Mesenchymal stem cell (in vitro differentiated cells and primary cell): Measurements from ENCODE around the gene ISOC1. TPM values are rescaled to one million over a fixed set of nuclear protein-coding genes. Genes with fewer than 3 reads are reported as not detected.

Experiments
- DNase-seq: peaks from one replicate; pipeline ENCODE4 v3.0.0-alpha.2; 2013
- H2AFZ ChIP-seq: one replicate; pipeline ENCODE4 v1.6.1; 2013; ENCODE audit warnings: low read depth, mild to moderate bottlenecking, control low read depth, inconsistent platforms, low read length, moderate library complexity
- H2AK5ac ChIP-seq: 2 replicates; pipeline ENCODE4 v1.6.1; 2013; ENCODE audit warnings: low read length, moderate library complexity, mild to moderate bottlenecking, inconsistent platforms; ENCODE audit not compliant: severe bottlenecking
- H2BK120ac ChIP-seq: one replicate; pipeline ENCODE4 v1.6.1; 2013; ENCODE audit warnings: low read depth, mild to moderate bottlenecking, inconsistent platforms, low read length, moderate library complexity
- H2BK12ac ChIP-seq, 2 experiments: one replicate each; pipeline ENCODE4 v1.6.1; 2013; ENCODE audit warnings: inconsistent platforms in 2 of 2, low read length in 2 of 2, mild to moderate bottlenecking in 2 of 2, moderate library complexity in 2 of 2, control low read depth in 1 of 2
- H2BK15ac ChIP-seq: one replicate; pipeline ENCODE4 v1.6.1; 2013; ENCODE audit warnings: mild to moderate bottlenecking, low read depth, inconsistent platforms; ENCODE audit not compliant: poor library complexity, severe bottlenecking
- H2BK5ac ChIP-seq: 2 replicates; pipeline ENCODE4 v1.6.1; 2013; ENCODE audit warnings: low read depth, mild to moderate bottlenecking, low read length, control low read depth, inconsistent platforms; ENCODE audit not compliant: poor library complexity, severe bottlenecking
- H3K14ac ChIP-seq, 2 experiments: one replicate each; pipeline ENCODE4 v1.6.1; 2013; ENCODE audit warnings: inconsistent platforms in 2 of 2, low read length in 2 of 2, control low read depth in 1 of 2, mild to moderate bottlenecking in 1 of 2, moderate library complexity in 1 of 2
- H3K18ac ChIP-seq, 2 experiments: one replicate each; pipeline ENCODE4 v1.6.1; 2013; ENCODE audit warnings: inconsistent platforms in 2 of 2, low read length in 2 of 2, control low read depth in 1 of 2, low read depth in 1 of 2, mild to moderate bottlenecking in 1 of 2
- H3K23ac ChIP-seq, 2 experiments: one replicate each; pipeline ENCODE4 v1.6.1; 2013; ENCODE audit warnings: inconsistent platforms in 2 of 2, low read length in 2 of 2, mild to moderate bottlenecking in 2 of 2, moderate library complexity in 2 of 2, control low read depth in 1 of 2
- H3K27ac ChIP-seq: 2 replicates; pipeline ENCODE4 v1.5.1; 2013; ENCODE audit warnings: mild to moderate bottlenecking, moderate library complexity, low read length, control low read depth, inconsistent platforms; ENCODE audit not compliant: poor library complexity, severe bottlenecking
- H3K27me3 ChIP-seq, 2 experiments: 2 replicates each; pipeline versions ENCODE4 v1.6.1 to v1.7.0; 2013; ENCODE audit warnings: low read length in 2 of 2, mild to moderate bottlenecking in 2 of 2, moderate library complexity in 2 of 2, control low read depth in 1 of 2, inconsistent platforms in 1 of 2; ENCODE audit not compliant: control insufficient read depth in 1 of 2, insufficient read depth in 1 of 2
- H3K36me3 ChIP-seq, 2 experiments: 2 replicates each; pipeline versions ENCODE4 v1.6.1 to v1.7.0; 2013; ENCODE audit warnings: low read length in 2 of 2, control low read depth in 1 of 2, inconsistent platforms in 1 of 2, low read depth in 1 of 2, mild to moderate bottlenecking in 1 of 2; ENCODE audit not compliant: insufficient read depth in 2 of 2, control insufficient read depth in 1 of 2
- H3K4ac ChIP-seq, 2 experiments: one replicate each; pipeline ENCODE4 v1.6.1; 2013; ENCODE audit warnings: inconsistent platforms in 2 of 2, low read length in 2 of 2, mild to moderate bottlenecking in 2 of 2, moderate library complexity in 2 of 2, control low read depth in 1 of 2, low read depth in 1 of 2
- H3K4me1 ChIP-seq: 2 replicates; pipeline ENCODE4 v1.6.1; 2013; ENCODE audit warnings: low read depth, low read length, control low read depth; ENCODE audit not compliant: control insufficient read depth, insufficient read depth
- H3K4me2 ChIP-seq: 2 replicates; pipeline ENCODE4 v1.6.1; 2013; ENCODE audit warnings: low read length, mild to moderate bottlenecking, inconsistent platforms; ENCODE audit not compliant: poor library complexity, severe bottlenecking
- H3K4me3 ChIP-seq, 2 experiments: 2 replicates each; pipeline versions ENCODE4 v1.5.1 to v1.7.0; 2013; ENCODE audit warnings: low read length in 2 of 2, mild to moderate bottlenecking in 2 of 2, control low read depth in 1 of 2, low read depth in 1 of 2; ENCODE audit not compliant: insufficient read depth in 1 of 2
- H3K79me1 ChIP-seq: replicated peaks from 2 replicates; pipeline ENCODE4 v1.6.1; 2013; ENCODE audit warnings: mild to moderate bottlenecking, control low read depth, low read length, inconsistent platforms; ENCODE audit not compliant: poor library complexity, severe bottlenecking
- H3K9ac ChIP-seq: 2 replicates; pipeline ENCODE4 v1.7.0; 2013; ENCODE audit warnings: mild to moderate bottlenecking, low read length, moderate library complexity
- H3K9me3 ChIP-seq: 2 replicates; pipeline ENCODE4 v1.7.0; 2013; ENCODE audit warnings: mild to moderate bottlenecking, low read length; ENCODE audit not compliant: control insufficient read depth
- H4K8ac ChIP-seq: one replicate; pipeline ENCODE4 v1.6.1; 2013; ENCODE audit warnings: inconsistent platforms, mild to moderate bottlenecking, low read length, moderate library complexity
- H4K91ac ChIP-seq: one replicate; pipeline ENCODE4 v1.6.1; 2013; ENCODE audit warnings: mild to moderate bottlenecking, low read length, inconsistent platforms
- WGBS: methylation state at CpG from one replicate; pipeline ENCODE4 v1.1.7; 2013; ENCODE audit warnings: mixed read lengths; 5-methylcytosine and 5-hydroxymethylcytosine counted together
- polyA plus RNA-seq, 2 experiments: library from polyadenylated mRNA; stranded (reverse); fragments of 200-250 nt; gene quantifications; one replicate each; pipeline ENCODE4 v1.2.3, GENCODE V29; 2013

Gene ISOC1
- 12.4 TPM for polyA plus RNA-seq (2013, experiment 1 of 2)
- polyA plus RNA-seq (2013, experiment 2 of 2), result 12.6 TPM

DNA sequence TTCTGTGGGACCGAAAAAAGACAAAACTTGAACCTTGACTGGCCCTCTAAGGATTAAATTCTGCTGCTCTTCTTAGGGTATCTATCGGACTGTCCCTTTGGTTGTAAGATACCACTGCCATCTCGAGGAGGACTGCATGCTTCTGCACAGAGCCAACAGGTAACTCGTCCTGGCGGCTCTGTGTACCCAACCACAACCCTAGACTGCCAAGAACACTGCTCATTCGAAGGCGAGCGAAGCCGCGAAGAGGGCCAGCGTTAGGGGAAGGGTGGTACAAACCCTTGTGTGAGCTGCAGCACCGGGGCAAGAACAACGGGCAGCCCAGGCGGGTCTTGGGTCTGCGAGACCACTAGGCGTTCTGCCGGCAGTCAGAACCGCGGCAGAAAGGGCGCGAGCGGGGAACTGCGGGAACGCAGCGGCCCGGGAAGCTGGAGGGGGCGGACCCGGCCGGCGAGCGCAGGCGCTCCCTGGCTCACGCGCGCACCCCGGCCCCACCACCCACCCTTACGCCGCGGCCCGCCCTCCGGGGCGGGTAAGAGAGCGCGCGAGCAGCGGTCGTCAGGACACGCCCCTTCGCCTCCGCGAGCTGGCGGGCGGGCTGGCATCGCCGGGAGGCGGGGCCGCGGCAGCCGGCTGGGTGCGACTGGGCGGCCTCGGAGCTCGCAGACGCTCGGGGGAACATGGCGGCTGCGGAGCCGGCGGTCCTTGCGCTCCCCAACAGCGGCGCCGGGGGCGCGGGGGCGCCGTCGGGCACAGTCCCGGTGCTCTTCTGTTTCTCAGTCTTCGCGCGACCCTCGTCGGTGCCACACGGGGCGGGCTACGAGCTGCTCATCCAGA, at the start of gene ISOC1:
Gene ISOC1 (plus strand): TSS at position 663 of the 837 bp plus-strand sequence. CDS start 18 bp downstream, at position 681.
- Histone ChIP-seq H3K4ac (peak within 1 kb of the TSS; percentile 39 to 99), H3K79me1 (peaks cover 14% of the 10 kb centered on the region), H3K4me2 (peak within 1 kb of the TSS; percentile 78), H3K9me3 (no peaks in the 10 kb centered on the region), H4K91ac (peak within 1 kb of the TSS; percentile 48), H3K14ac (peak within 1 kb of the TSS in 1 of 2 experiments; percentile 99), H3K4me1 (no peaks in the 10 kb centered on the region), H3K18ac (peak within 1 kb of the TSS; percentile 79 to 100), H2BK15ac (peak within 1 kb of the TSS; percentile 39), H3K36me3 (no peaks in the 10 kb centered on the region), H2AK5ac (no peak within 1 kb of the TSS), H4K8ac (peak within 1 kb of the TSS; percentile 81), H2AFZ (peak within 1 kb of the TSS; percentile 99), H2BK120ac (no peak within 1 kb of the TSS), H2BK12ac (peak within 1 kb of the TSS in 1 of 2 experiments; percentile 99), H3K27me3 (no peaks in the 10 kb centered on the region), H3K9ac (peak within 1 kb of the TSS; percentile 89), H3K4me3 (peak within 1 kb of the TSS; percentile 88 to 94), H3K27ac (peak within 1 kb of the TSS; percentile 46), H3K23ac (peak within 1 kb of the TSS in 1 of 2 experiments; percentile 75), H2BK5ac (no peak within 1 kb of the TSS)
- DNase-seq, result peak; percentile 90
- WGBS, result 2% methylated on average over 60 of the region's 87 CpGs

GRCh38 chr5:129046151-129046550, 48.4 kb upstream of the ISOC1 start:
- no peaks in the 10 kb centered on the region for H3K36me3 ChIP-seq
- no peak overlapping the region for H4K91ac ChIP-seq
- H3K27ac ChIP-seq, result no peak overlapping the region
- H3K18ac ChIP-seq, result no peak overlapping the region
- H2AFZ ChIP-seq, result no peak overlapping the region
- H2BK15ac ChIP-seq, result no peak overlapping the region
- DNase-seq, result peak; percentile 45
- no peak overlapping the region for H3K23ac ChIP-seq
- peaks cover 27% of the 10 kb centered on the region for H3K9me3 ChIP-seq
- no peak overlapping the region for H3K4ac ChIP-seq
- no peak overlapping the region for H2BK12ac ChIP-seq
- no peaks in the 10 kb centered on the region for H3K79me1 ChIP-seq
- H3K27me3 ChIP-seq, result no peaks in the 10 kb centered on the region
- no peak overlapping the region for H2BK5ac ChIP-seq
- H3K4me2 ChIP-seq, result no peak overlapping the region
- H3K9ac ChIP-seq, result no peak overlapping the region
- H3K14ac ChIP-seq, result no peak overlapping the region
- no peak overlapping the region for H4K8ac ChIP-seq
- no peak overlapping the region for H2BK120ac ChIP-seq
- H3K4me1 ChIP-seq, result no peaks in the 10 kb centered on the region
- no peak overlapping the region for H2AK5ac ChIP-seq
- no peak overlapping the region for H3K4me3 ChIP-seq

- Histone ChIP-seq H3K4ac (no peak overlapping the region), H3K9me3 (peaks cover 21% of the 10 kb centered on the region), H4K91ac (no peak overlapping the region), H3K27ac (no peak overlapping the region), H3K4me2 (no peak overlapping the region), H2BK12ac (no peak overlapping the region), H3K23ac (no peak overlapping the region), H4K8ac (no peak overlapping the region), H2BK5ac (no peak overlapping the region), H2AFZ (no peak overlapping the region), H2BK120ac (no peak overlapping the region), H3K14ac (no peak overlapping the region), H3K36me3 (no peaks in the 10 kb centered on the region), H2BK15ac (no peak overlapping the region), H3K27me3 (no peaks in the 10 kb centered on the region), H3K4me1 (no peaks in the 10 kb centered on the region), H3K18ac (no peak overlapping the region), H3K79me1 (no peaks in the 10 kb centered on the region), H2AK5ac (no peak overlapping the region), H3K9ac (no peak overlapping the region), H3K4me3 (no peak overlapping the region)
- WGBS, result 96% methylated on average over 1 of the region's 2 CpGs
- DNase-seq, result no peak
Measured at GRCh38 chr5:129048509-129048908, 46.0 kb upstream of the ISOC1 start.

DNA sequence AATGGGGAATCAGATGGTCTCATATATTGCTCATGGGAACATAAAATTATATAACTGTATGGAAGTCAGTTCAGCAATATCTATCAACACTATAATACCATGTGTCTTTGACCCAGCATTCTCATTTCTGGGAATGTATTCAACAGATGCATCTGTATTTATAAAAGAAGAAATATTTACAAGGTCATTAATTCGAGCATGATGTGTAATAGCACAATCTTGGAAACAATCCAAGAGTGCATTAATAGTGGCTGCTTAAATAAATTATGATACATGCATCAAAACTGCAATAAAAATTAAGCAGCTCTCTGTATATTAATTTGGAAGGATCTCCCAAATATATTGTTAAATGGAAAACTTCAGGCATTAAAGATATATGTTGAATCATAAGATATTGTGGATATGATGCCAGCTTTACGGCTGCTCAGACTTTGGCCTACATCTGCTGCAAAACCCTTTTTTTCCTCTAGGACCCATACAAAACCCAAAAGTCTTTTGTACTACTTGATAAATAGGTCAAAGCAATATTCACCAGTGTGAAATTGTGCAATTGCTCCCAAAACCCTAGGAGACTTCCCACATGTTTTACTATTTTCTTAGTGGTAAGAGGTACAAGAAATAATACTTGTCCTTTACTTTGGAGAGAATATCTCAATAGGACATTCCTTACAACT, 45.3 kb upstream of the ISOC1 start:
- no peak overlapping the region for H3K27ac ChIP-seq
- no peak overlapping the region for H2BK15ac ChIP-seq
- H2BK12ac ChIP-seq, result no peak overlapping the region
- H2BK5ac ChIP-seq, result no peak overlapping the region
- peaks cover 14% of the 10 kb centered on the region for H3K9me3 ChIP-seq
- H3K4ac ChIP-seq, result no peak overlapping the region
- H2AK5ac ChIP-seq, result no peak overlapping the region
- no peaks in the 10 kb centered on the region for H3K27me3 ChIP-seq
- no peak overlapping the region for H4K91ac ChIP-seq
- H3K4me1 ChIP-seq, result no peaks in the 10 kb centered on the region
- H4K8ac ChIP-seq, result no peak overlapping the region
- no peak overlapping the region for H2AFZ ChIP-seq
- no peak overlapping the region for H3K9ac ChIP-seq
- no peaks in the 10 kb centered on the region for H3K79me1 ChIP-seq
- no peak for DNase-seq
- H2BK120ac ChIP-seq, result no peak overlapping the region
- H3K23ac ChIP-seq, result no peak overlapping the region
- no peak overlapping the region for H3K4me3 ChIP-seq
- H3K14ac ChIP-seq, result no peak overlapping the region
- no peak overlapping the region for H3K18ac ChIP-seq
- no peak overlapping the region for H3K4me2 ChIP-seq
- WGBS, result no CpG with 5 or more reads among the region's 2 CpGs
- no peaks in the 10 kb centered on the region for H3K36me3 ChIP-seq
